Gastroesophageal sphincter (tissue), 4 donors: ENCODE data around the gene KCNH4. TPM values are rescaled to one million over a fixed set of nuclear protein-coding genes. Genes with fewer than 3 reads are reported as not detected.
A peak's percentile ranks its signal among the peaks of the same experiment; 100 is the strongest.

Experiments
- ATAC-seq: fragments of 150-250 bp; one replicate; pipeline ENCODE4 v1.9.1; 2016; ENCODE audit warnings: mild to moderate bottlenecking, moderate library complexity
- H3K27ac ChIP-seq, 4 donors: fragments of 200-600 bp; sonication (generic) in 3 of 4; 1 replicate in 3 of 4; 2 replicates in 1 of 4; pipeline ENCODE4 v1.5.1; 2016 to 2019
- H3K27me3 ChIP-seq: fragments of 200-600 bp; sonication (generic); one replicate; pipeline ENCODE4 v1.5.1; 2019
- H3K36me3 ChIP-seq, 2 donors: fragments of 200-600 bp; sonication (generic); one replicate each; pipeline ENCODE4 v1.5.1; 2019; ENCODE audit warnings: control low read depth in 1 of 2
- H3K4me1 ChIP-seq, 3 donors: fragments of 200-600 bp; sonication (generic); 1 replicate in 2 of 3; 2 replicates in 1 of 3; pipeline ENCODE4 v1.5.1; 2016 to 2019; ENCODE audit warnings: control low read depth in 2 of 3
- H3K4me3 ChIP-seq, 2 donors: fragments of 200-600 bp; sonication (generic); one replicate each; pipeline ENCODE4 v1.5.1; 2019; ENCODE audit warnings: mild to moderate bottlenecking in 1 of 2, moderate library complexity in 1 of 2
- H3K9me3 ChIP-seq, 3 donors: fragments of 200-600 bp; sonication (generic); one replicate each; pipeline ENCODE4 v1.5.1; 2017 to 2019; ENCODE audit warnings: control low read depth in 2 of 3
- CTCF ChIP-seq, 4 experiments: fragments of 200-600 bp in 2 of 4; fragments of 450-650 bp in 2 of 4; sonication (generic) in 1 of 4; IDR thresholded peaks; one replicate each; pipeline ENCODE4 v1.5.1; 2017 to 2019; ENCODE audit warnings: antibody characterized with exemption in 4 of 4, mild to moderate bottlenecking in 2 of 4, moderate library complexity in 2 of 4
- EP300 ChIP-seq: sonication (generic); formaldehyde crosslinking; IDR thresholded peaks from one replicate; pipeline ENCODE4 v1.6.1; 2017; ENCODE audit warnings: antibody characterized with exemption, mild to moderate bottlenecking
- POLR2A ChIP-seq, 2 donors: fragments of 450-650 bp; IDR thresholded peaks; one replicate each; pipeline ENCODE4 v1.6.1; 2017; ENCODE audit warnings: antibody characterized with exemption in 2 of 2, mild to moderate bottlenecking in 2 of 2, moderate library complexity in 1 of 2
- POLR2AphosphoS5 ChIP-seq: sonication (generic); formaldehyde crosslinking; IDR thresholded peaks from one replicate; pipeline ENCODE4 v1.6.1; 2017; ENCODE audit warnings: antibody characterized with exemption
- WGBS, 2 donors: methylation state at CpG; one replicate each; pipeline ENCODE4 v1.1.5; 2018; ENCODE audit warnings: low coverage in 1 of 2; 5-methylcytosine and 5-hydroxymethylcytosine counted together
- total RNA-seq, 4 donors: library from RNA; depleted of rRNA; stranded (reverse); fragments of >200 nt; gene quantifications; one replicate each; pipeline ENCODE4 v1.1.0, GENCODE V29; 2016

The KCNH4 gene
- total RNA-seq, 4 donors from 2014 or later: 0.16 to 0.27 (median 0.17) TPM; not detected in 1

GRCh38 chr17:42111265-42111636 lies 69.7 kb downstream of the KCNH4 start:
- Histone ChIP-seq H3K4me3 (peak overlapping the region in 1 of 2 donors; percentile 67), H3K9me3 (no peaks in the 10 kb centered on the region), H3K4me1 (peaks cover 0 to 45% (median 18%) of the 10 kb centered on the region in 3 donors), H3K36me3 (peaks cover 0 to 59% of the 10 kb centered on the region in 2 donors), H3K27me3 (no peaks in the 10 kb centered on the region), H3K27ac (peak overlapping the region in 3 of 4 donors; percentile 91 to 96 (median 93))
- WGBS, 2 donors: no CpG with 5 or more reads among the region's 11 CpGs
- ATAC-seq: no peak
- no peak for TF ChIP-seq POLR2AphosphoS5
- TF ChIP-seq POLR2A (IDR thresholded peaks at IDR 0.05): no peak
- TF ChIP-seq EP300: no peak
- TF ChIP-seq CTCF (IDR thresholded peaks at IDR 0.05): no peak

GRCh38 chr17:42110301-42111264 lies 70.4 kb downstream of the KCNH4 start:
- Histone ChIP-seq H3K4me1 (peaks cover 0 to 44% (median 18%) of the 10 kb centered on the region in 3 donors), H3K36me3 (peaks cover 0 to 56% of the 10 kb centered on the region in 2 donors), H3K9me3 (no peaks in the 10 kb centered on the region), H3K4me3 (no peak overlapping the region), H3K27ac (peak overlapping the region in 3 of 4 donors; percentile 91 to 96 (median 93)), H3K27me3 (no peaks in the 10 kb centered on the region)
- TF ChIP-seq EP300 (no peak), POLR2AphosphoS5 (no peak), POLR2A (IDR thresholded peaks at IDR 0.05) (no peak), CTCF (IDR thresholded peaks at IDR 0.05) (no peak)
- WGBS, 2 donors: 87 to 91% methylated on average over 9 to 10 of the region's 18 CpGs
- no peak for ATAC-seq

GRCh38 chr17:42109086-42109485 lies 71.9 kb downstream of the KCNH4 start:
- H3K36me3 ChIP-seq: peaks cover 0 to 60% of the 10 kb centered on the region in 2 donors
- H3K4me3 ChIP-seq: no peak overlapping the region
- no peak overlapping the region for H3K27ac ChIP-seq
- no peaks in the 10 kb centered on the region for H3K9me3 ChIP-seq
- 85 to 100% methylated on average over 3 to 5 of the region's 9 CpGs for WGBS, 2 donors
- H3K4me1 ChIP-seq: peaks cover 0 to 44% (median 18%) of the 10 kb centered on the region in 3 donors
- no peaks in the 10 kb centered on the region for H3K27me3 ChIP-seq
- TF ChIP-seq EP300 (no peak), CTCF (IDR thresholded peaks at IDR 0.05) (no peak), POLR2A (IDR thresholded peaks at IDR 0.05) (no peak), POLR2AphosphoS5 (no peak)
- ATAC-seq: no peak

- Histone ChIP-seq H3K4me1 (peaks cover 0 to 32% (median 14%) of the 10 kb centered on the region in 3 donors), H3K27ac (peak overlapping the region in 1 of 4 donors; percentile 9), H3K36me3 (peaks cover 0 to 64% of the 10 kb centered on the region in 2 donors), H3K9me3 (no peaks in the 10 kb centered on the region), H3K4me3 (peak overlapping the region in 1 of 2 donors; percentile 39), H3K27me3 (no peaks in the 10 kb centered on the region)
- peak; percentile 38 for ATAC-seq
- WGBS, 2 donors: 49 to 58% methylated on average over 6 to 11 of the region's 51 CpGs
- TF ChIP-seq POLR2A (IDR thresholded peaks at IDR 0.05) (no peak), CTCF (IDR thresholded peaks at IDR 0.05) (no peak), POLR2AphosphoS5 (no peak), EP300 (no peak)
Measured at GRCh38 chr17:42107597-42108576, 73.1 kb downstream of the KCNH4 start.
